Right forelimb (tissue), 1 donor: ENCODE measurements around the gene HIVEP2.

ENCODE experiments used
- DNase-seq: peaks from one replicate; pipeline ENCODE4 v3.0.0-alpha.2; 2018

The HIVEP2 gene

GRCh38 chr6:142914937-142915697 lies 29.9 kb downstream of the HIVEP2 start:
- no peak for DNase-seq

GRCh38 chr6:142914369-142914768 lies 30.6 kb downstream of the HIVEP2 start:
- no peak for DNase-seq

- no peak for DNase-seq
Observed at GRCh38 chr6:142913511-142914047, 31.4 kb downstream of the HIVEP2 start.

GRCh38 chr6:142913036-142913510 lies 31.9 kb downstream of the HIVEP2 start:
- DNase-seq: no peak

GRCh38 chr6:142912125-142912524 lies 32.9 kb downstream of the HIVEP2 start:
- no peak for DNase-seq

- DNase-seq: no peak
Observed at GRCh38 chr6:142911430-142911829, 33.5 kb downstream of the HIVEP2 start.

- DNase-seq: no peak
Observed at GRCh38 chr6:142909686-142910085, 35.3 kb downstream of the HIVEP2 start.

GRCh38 chr6:142908235-142908634 lies 36.7 kb downstream of the HIVEP2 start:
- no peak for DNase-seq

- DNase-seq: no peak
Observed at GRCh38 chr6:142907544-142907943, 37.4 kb downstream of the HIVEP2 start.

GRCh38 chr6:142906945-142907470 lies 38.0 kb downstream of the HIVEP2 start:
- no peak for DNase-seq

- no peak for DNase-seq
Observed at GRCh38 chr6:142903812-142904211, 41.2 kb downstream of the HIVEP2 start.

GRCh38 chr6:142902636-142903053 lies 42.3 kb downstream of the HIVEP2 start:
- no peak for DNase-seq

GRCh38 chr6:142901611-142902010 lies 43.4 kb downstream of the HIVEP2 start:
- no peak for DNase-seq

- no peak for DNase-seq
Observed at GRCh38 chr6:142900227-142900971, 44.6 kb downstream of the HIVEP2 start.

GRCh38 chr6:142898927-142899895 lies 45.8 kb downstream of the HIVEP2 start:
- no peak for DNase-seq

- no peak for DNase-seq
Observed at GRCh38 chr6:142897659-142898058, 47.3 kb downstream of the HIVEP2 start.

GRCh38 chr6:142896732-142897131 lies 48.2 kb downstream of the HIVEP2 start:
- no peak for DNase-seq

GRCh38 chr6:142893088-142893487 lies 51.9 kb downstream of the HIVEP2 start:
- DNase-seq: no peak

GRCh38 chr6:142892254-142893021 lies 52.5 kb downstream of the HIVEP2 start:
- no peak for DNase-seq

- DNase-seq: no peak
Observed at GRCh38 chr6:142891454-142891853, 53.5 kb downstream of the HIVEP2 start.

- no peak for DNase-seq
Observed at GRCh38 chr6:142888456-142888855, 56.5 kb downstream of the HIVEP2 start.

- DNase-seq: no peak
Observed at GRCh38 chr6:142887517-142887916, 57.5 kb downstream of the HIVEP2 start.
